Transverse colon (tissue), 4 donors: Measurements from ENCODE around the gene DIAPH3. TPM values are rescaled to one million over a fixed set of nuclear protein-coding genes. Genes with fewer than 3 reads are reported as not detected.

Experiments
- DNase-seq: peaks from one replicate; pipeline ENCODE4 v3.0.0-alpha.2; 2019
- H3K27ac ChIP-seq, 4 donors: fragments of 200-600 bp; sonication (generic); 2 replicates each; pipeline ENCODE4 v1.5.1; 2016 to 2018; ENCODE audit warnings: inconsistent platforms in 4 of 4
- H3K27me3 ChIP-seq: fragments of 200-600 bp; sonication (generic); 2 replicates; pipeline ENCODE4 v1.5.1; 2017; ENCODE audit warnings: inconsistent platforms
- H3K36me3 ChIP-seq, 4 donors: fragments of 200-600 bp; sonication (generic); 2 replicates each; pipeline ENCODE4 v1.5.1; 2017 to 2019; ENCODE audit warnings: inconsistent platforms in 4 of 4
- H3K4me1 ChIP-seq, 4 donors: fragments of 200-600 bp; sonication (generic); 2 replicates each; pipeline ENCODE4 v1.5.1; 2017 to 2020; ENCODE audit warnings: inconsistent platforms in 4 of 4
- H3K4me3 ChIP-seq, 4 donors: fragments of 200-600 bp; sonication (generic); 1 replicate in 1 of 4; 2 replicates in 3 of 4; pipeline versions ENCODE4 v1.5.1 to v1.6.1; 2017 to 2019; ENCODE audit warnings: inconsistent platforms in 4 of 4
- H3K9me3 ChIP-seq, 2 donors: fragments of 200-600 bp; sonication (generic); 2 replicates each; pipeline ENCODE4 v1.5.1; 2017 to 2019; ENCODE audit warnings: inconsistent platforms in 2 of 2
- CTCF ChIP-seq, 5 experiments: fragments of 200-600 bp in 3 of 5; fragments of 450-650 bp in 2 of 5; sonication (generic) in 3 of 5; IDR thresholded peaks; 1 replicate in 2 of 5; 2 replicates in 3 of 5; pipeline ENCODE4 v1.5.1; 2016 to 2017; ENCODE audit warnings: antibody characterized with exemption in 5 of 5, inconsistent platforms in 3 of 5, mild to moderate bottlenecking in 2 of 5, moderate library complexity in 1 of 5
- EP300 ChIP-seq: sonication (generic); formaldehyde crosslinking; IDR thresholded peaks from one replicate; pipeline ENCODE4 v1.6.1; 2017; ENCODE audit warnings: antibody characterized with exemption, low read depth
- POLR2A ChIP-seq: fragments of 450-650 bp; IDR thresholded peaks from one replicate; pipeline ENCODE4 v1.6.1; 2016; ENCODE audit warnings: antibody characterized with exemption, mild to moderate bottlenecking, moderate library complexity
- POLR2AphosphoS5 ChIP-seq, 3 donors: sonication (generic); formaldehyde crosslinking; IDR thresholded peaks; one replicate each; pipeline ENCODE4 v1.6.1; 2016; ENCODE audit warnings: antibody characterized with exemption in 3 of 3
- WGBS, 2 donors: methylation state at CpG; one replicate each; pipeline ENCODE4 v1.1.5; 2018; ENCODE audit warnings: low coverage in 1 of 2; 5-methylcytosine and 5-hydroxymethylcytosine counted together
- in situ Hi-C, 4 donors: fragments of 200-750 bp; cut with MboI; loops; one replicate each; pipeline versions ENCODE4 v1.15.0 to v1.15.1; 2017; ENCODE audit warnings: low sequenced_read_pairs in 3 of 4, low pct_ligation_motif_present in 1 of 4, low pct_unique_long_range_greater_than_20kb in 1 of 4
- intact Hi-C: fragments of 100-400 bp; cut with DNase I; formaldehyde crosslinking; loops from one replicate; pipeline ENCODE4 v1.15.1; 2023; ENCODE audit warnings: low total_unique reads
- total RNA-seq, 4 donors: library from RNA; depleted of rRNA; stranded (reverse); fragments of >200 nt; gene quantifications; one replicate each; pipeline ENCODE4 v1.1.0, GENCODE V29; 2016

The DIAPH3 gene
- total RNA-seq, 4 donors from 2014 or later = 0.95 to 1.6 (median 1.2) TPM

GRCh38 chr13:59839186-59839585 lies 324.5 kb downstream of the DIAPH3 start:
- Histone ChIP-seq H3K36me3 (no peaks in the 10 kb centered on the region), H3K9me3 (no peaks in the 10 kb centered on the region), H3K4me1 (peaks cover 0 to 18% (median 7%) of the 10 kb centered on the region in 4 donors), H3K27ac (no peak overlapping the region), H3K27me3 (no peaks in the 10 kb centered on the region), H3K4me3 (no peak overlapping the region)
- whole genome bisulfite sequencing, 2 donors = 86 to 89% methylated on average over 2 of the region's 2 CpGs
- DNase-seq = no peak
- no peak for TF ChIP-seq POLR2A
- no peak for TF ChIP-seq EP300
- no peak for TF ChIP-seq CTCF (IDR thresholded peaks at IDR 0.05)
- intact Hi-C loops = no loop called here
- in situ Hi-C loops = no loop called here

GRCh38 chr13:59837101-59837500 lies 326.6 kb downstream of the DIAPH3 start:
- no peaks in the 10 kb centered on the region for H3K36me3 ChIP-seq
- peaks cover 0 to 18% (median 7%) of the 10 kb centered on the region in 4 donors for H3K4me1 ChIP-seq
- DNase-seq = no peak
- in situ Hi-C loops = no loop called here
- WGBS, 2 donors = 31 to 49% methylated on average over 3 of the region's 3 CpGs
- no peak overlapping the region for H3K27ac ChIP-seq
- H3K4me3 ChIP-seq = no peak overlapping the region
- H3K9me3 ChIP-seq = no peaks in the 10 kb centered on the region
- TF ChIP-seq POLR2AphosphoS5 (IDR thresholded peaks at IDR 0.05) (no peak), CTCF (IDR thresholded peaks at IDR 0.05) (no peak), POLR2A (no peak), EP300 (no peak)
- intact Hi-C loops = no loop called here
- H3K27me3 ChIP-seq = no peaks in the 10 kb centered on the region

- no peak for DNase-seq
- no peaks in the 10 kb centered on the region for H3K27me3 ChIP-seq
- no peak overlapping the region for H3K4me3 ChIP-seq
- no peaks in the 10 kb centered on the region for H3K36me3 ChIP-seq
- H3K9me3 ChIP-seq = no peaks in the 10 kb centered on the region
- TF ChIP-seq CTCF (IDR thresholded peaks at IDR 0.05) (no peak), POLR2A (no peak), POLR2AphosphoS5 (IDR thresholded peaks at IDR 0.05) (no peak), EP300 (no peak)
- in situ Hi-C loops (no loop called here), intact Hi-C loops (no loop called here)
- no peak overlapping the region for H3K27ac ChIP-seq
- WGBS, 2 donors = 28 to 48% methylated on average over 2 of the region's 2 CpGs
- H3K4me1 ChIP-seq = peaks cover 0 to 18% (median 7%) of the 10 kb centered on the region in 4 donors
Observed at GRCh38 chr13:59835569-59835968, 328.2 kb downstream of the DIAPH3 start.

- peaks cover 0 to 18% (median 7%) of the 10 kb centered on the region in 4 donors for H3K4me1 ChIP-seq
- H3K36me3 ChIP-seq = no peaks in the 10 kb centered on the region
- DNase-seq = no peak
- no peaks in the 10 kb centered on the region for H3K9me3 ChIP-seq
- TF ChIP-seq EP300 = no peak
- TF ChIP-seq POLR2AphosphoS5 (IDR thresholded peaks at IDR 0.05) = no peak
- no peak for TF ChIP-seq POLR2A
- TF ChIP-seq CTCF (IDR thresholded peaks at IDR 0.05) = no peak
- no peak overlapping the region for H3K4me3 ChIP-seq
- in situ Hi-C loops (no loop called here), intact Hi-C loops (no loop called here)
- no peaks in the 10 kb centered on the region for H3K27me3 ChIP-seq
- H3K27ac ChIP-seq = no peak overlapping the region
Observed at GRCh38 chr13:59834801-59835200, 328.9 kb downstream of the DIAPH3 start.
